Endodermal cell (in vitro differentiated cells): ENCODE data around the gene NCKAP5. TPM values are rescaled to one million over a fixed set of nuclear protein-coding genes. Genes with fewer than 3 reads are reported as not detected.

Experiments used
- DNase-seq: peaks from one replicate; pipeline ENCODE4 v3.0.0-alpha.2; 2017
- H3K27ac ChIP-seq: 2 replicates; pipeline ENCODE4 v1.5.1; 2013; ENCODE audit warnings: mild to moderate bottlenecking, low read depth, low read length, moderate library complexity
- H3K27me3 ChIP-seq: 2 replicates; pipeline ENCODE4 v1.6.1; 2013; ENCODE audit warnings: mild to moderate bottlenecking, low read length, moderate library complexity; ENCODE audit not compliant: insufficient read depth, control insufficient read depth, poor library complexity, severe bottlenecking
- H3K36me3 ChIP-seq: 2 replicates; pipeline ENCODE4 v1.7.0; 2013; ENCODE audit warnings: mild to moderate bottlenecking, low read length, moderate library complexity; ENCODE audit not compliant: control insufficient read depth, insufficient read depth
- H3K4me1 ChIP-seq: one replicate; pipeline ENCODE4 v1.7.0; 2013; ENCODE audit warnings: low read length; ENCODE audit not compliant: control insufficient read depth, insufficient read depth
- H3K4me3 ChIP-seq: 2 replicates; pipeline ENCODE4 v1.5.1; 2013; ENCODE audit warnings: mild to moderate bottlenecking, low read length, moderate library complexity
- H3K9ac ChIP-seq: 2 replicates; pipeline ENCODE4 v1.6.1; 2013; ENCODE audit warnings: mild to moderate bottlenecking, low read length, moderate library complexity; ENCODE audit not compliant: poor library complexity, severe bottlenecking; ENCODE audit errors: extremely low read depth
- H3K9me3 ChIP-seq: 2 replicates; pipeline ENCODE4 v1.6.1; 2013; ENCODE audit warnings: mild to moderate bottlenecking, low read length, moderate library complexity; ENCODE audit not compliant: control insufficient read depth
- H3K27ac Mint-ChIP-seq: 2 replicates; pipeline ENCODE4 v1.8.0; 2020; ENCODE audit warnings: mixed read lengths
- H3K27me3 Mint-ChIP-seq: 2 replicates; pipeline ENCODE4 v1.8.0; 2021; ENCODE audit warnings: mild to moderate bottlenecking, mixed read lengths; ENCODE audit not compliant: insufficient read depth
- H3K36me3 Mint-ChIP-seq: 2 replicates; pipeline ENCODE4 v1.8.0; 2020; ENCODE audit warnings: low read depth, mixed read lengths
- H3K4me1 Mint-ChIP-seq: 2 replicates; pipeline ENCODE4 v1.8.0; 2020; ENCODE audit warnings: mixed read lengths
- H3K4me3 Mint-ChIP-seq: 2 replicates; pipeline ENCODE4 v1.8.0; 2020; ENCODE audit warnings: mild to moderate bottlenecking, moderate library complexity, mixed read lengths
- H3K9me3 Mint-ChIP-seq: 2 replicates; pipeline ENCODE4 v1.8.0; 2020; ENCODE audit warnings: mild to moderate bottlenecking, mixed read lengths
- WGBS, 2 experiments: methylation state at CpG; one replicate each; pipeline versions ENCODE4 v1.1.5 to v1.1.7; 2013; ENCODE audit warnings: missing lambda C conversion rate in 2 of 2, mixed read lengths in 1 of 2; ENCODE audit not compliant: insufficient coverage in 1 of 2, insufficient read length in 1 of 2; 5-methylcytosine and 5-hydroxymethylcytosine counted together
- total RNA-seq, 2 donors: library from RNA; stranded (reverse); fragmentation: NEBNext Ultra II Directional in 1 of 2; extraction: Animal tissue kit (Norgen Biotek cat#: 25700) in 1 of 2; gene quantifications; 2 replicates in 1 of 2; 3 replicates in 1 of 2; pipeline ENCODE4 v1.2.1, GENCODE V29; 2021
- TF ChIP-seq, protein P1 (sequence below): fragments of 200-600 bp; sonication (generic); conservative IDR thresholded peaks from 2 replicates; pipeline ENCODE4 v1.5.0; 2021; ENCODE audit warnings: antibody characterized with exemption, mild to moderate bottlenecking

Gene NCKAP5
- total RNA-seq, 2 donors from 2014 or later, result 0.58 to 0.92 TPM

DNA sequence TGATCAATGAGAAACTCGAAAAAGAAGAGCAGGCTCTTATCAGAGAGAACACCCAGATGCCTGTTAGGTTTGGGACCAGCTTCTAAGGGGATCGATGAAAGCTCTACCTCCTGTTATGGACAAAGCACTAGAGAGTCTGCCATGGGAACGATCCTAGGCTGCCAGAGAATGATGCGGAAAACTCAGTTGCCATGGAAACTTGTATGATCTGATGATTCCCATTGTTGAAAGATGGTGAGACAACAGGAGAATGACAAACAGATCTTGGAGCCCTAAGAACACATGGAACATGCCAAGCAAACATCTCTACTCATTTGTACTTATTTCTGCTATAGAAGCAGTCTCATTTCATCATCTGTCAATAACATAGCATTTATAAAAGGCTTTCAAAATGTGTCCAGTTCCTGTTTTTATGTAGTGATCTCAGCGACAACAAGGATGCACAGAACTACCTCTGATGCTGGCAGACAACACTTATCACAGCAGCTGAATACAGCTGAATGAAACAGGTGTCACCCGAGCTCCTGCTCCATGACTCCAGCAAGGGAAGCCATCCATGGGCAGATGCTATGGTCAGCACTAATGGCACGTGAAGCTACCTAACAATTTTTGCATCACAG is 59.6 kb downstream of the NCKAP5 start:
- Histone ChIP-seq H3K36me3 (no peaks in the 10 kb centered on the region), H3K9me3 (no peaks in the 10 kb centered on the region), H3K9ac (no peak overlapping the region), H3K4me1 (no peaks in the 10 kb centered on the region), H3K4me3 (no peak overlapping the region), H3K27ac (no peak overlapping the region), H3K27me3 (peaks cover 10% of the 10 kb centered on the region)
- Mint-ChIP-seq H3K27me3 (peaks cover 10% of the 10 kb centered on the region), H3K4me1 (no peaks in the 10 kb centered on the region), H3K4me3 (no peak overlapping the region), H3K27ac (no peak overlapping the region), H3K36me3 (no peaks in the 10 kb centered on the region), H3K9me3 (no peaks in the 10 kb centered on the region)
- 89% methylated on average over 6 to 7 of the region's 7 CpGs for WGBS, 2 experiments
- TF ChIP-seq, protein P1, sequence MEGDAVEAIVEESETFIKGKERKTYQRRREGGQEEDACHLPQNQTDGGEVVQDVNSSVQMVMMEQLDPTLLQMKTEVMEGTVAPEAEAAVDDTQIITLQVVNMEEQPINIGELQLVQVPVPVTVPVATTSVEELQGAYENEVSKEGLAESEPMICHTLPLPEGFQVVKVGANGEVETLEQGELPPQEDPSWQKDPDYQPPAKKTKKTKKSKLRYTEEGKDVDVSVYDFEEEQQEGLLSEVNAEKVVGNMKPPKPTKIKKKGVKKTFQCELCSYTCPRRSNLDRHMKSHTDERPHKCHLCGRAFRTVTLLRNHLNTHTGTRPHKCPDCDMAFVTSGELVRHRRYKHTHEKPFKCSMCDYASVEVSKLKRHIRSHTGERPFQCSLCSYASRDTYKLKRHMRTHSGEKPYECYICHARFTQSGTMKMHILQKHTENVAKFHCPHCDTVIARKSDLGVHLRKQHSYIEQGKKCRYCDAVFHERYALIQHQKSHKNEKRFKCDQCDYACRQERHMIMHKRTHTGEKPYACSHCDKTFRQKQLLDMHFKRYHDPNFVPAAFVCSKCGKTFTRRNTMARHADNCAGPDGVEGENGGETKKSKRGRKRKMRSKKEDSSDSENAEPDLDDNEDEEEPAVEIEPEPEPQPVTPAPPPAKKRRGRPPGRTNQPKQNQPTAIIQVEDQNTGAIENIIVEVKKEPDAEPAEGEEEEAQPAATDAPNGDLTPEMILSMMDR, result no peak
- no peak for DNase-seq

DNA sequence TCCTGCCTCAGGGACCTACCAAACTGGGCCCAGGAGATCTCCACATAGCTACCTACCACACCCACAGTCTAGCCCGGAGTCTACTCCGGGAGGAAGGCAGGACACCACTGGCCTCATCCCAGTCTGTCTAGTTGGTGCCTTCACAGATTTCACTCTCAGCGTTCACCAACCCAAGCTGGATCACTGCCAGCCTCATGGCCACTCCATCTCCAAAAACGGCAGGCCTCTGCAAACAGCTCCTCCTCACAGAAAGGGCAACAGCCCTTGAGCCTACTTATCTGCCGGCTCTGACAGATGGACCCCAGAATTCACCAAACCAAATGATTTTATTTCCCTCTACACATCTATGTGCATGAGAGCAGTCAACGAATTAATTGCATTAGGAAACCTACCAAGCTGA is 61.3 kb downstream of the NCKAP5 start:
- WGBS, 2 experiments, result 92 to 100% methylated on average over 4 to 6 of the region's 6 CpGs
- no peak for DNase-seq
- TF ChIP-seq, protein P1, result no peak
- Histone ChIP-seq H3K9ac (no peak overlapping the region), H3K27me3 (peaks cover 10% of the 10 kb centered on the region), H3K27ac (no peak overlapping the region), H3K36me3 (no peaks in the 10 kb centered on the region), H3K9me3 (no peaks in the 10 kb centered on the region), H3K4me1 (no peaks in the 10 kb centered on the region), H3K4me3 (no peak overlapping the region)
- H3K27ac Mint-ChIP-seq, result no peak overlapping the region
- H3K27me3 Mint-ChIP-seq, result peaks cover 10% of the 10 kb centered on the region
- no peaks in the 10 kb centered on the region for H3K9me3 Mint-ChIP-seq
- no peaks in the 10 kb centered on the region for H3K36me3 Mint-ChIP-seq
- H3K4me3 Mint-ChIP-seq, result no peak overlapping the region
- no peaks in the 10 kb centered on the region for H3K4me1 Mint-ChIP-seq

DNA sequence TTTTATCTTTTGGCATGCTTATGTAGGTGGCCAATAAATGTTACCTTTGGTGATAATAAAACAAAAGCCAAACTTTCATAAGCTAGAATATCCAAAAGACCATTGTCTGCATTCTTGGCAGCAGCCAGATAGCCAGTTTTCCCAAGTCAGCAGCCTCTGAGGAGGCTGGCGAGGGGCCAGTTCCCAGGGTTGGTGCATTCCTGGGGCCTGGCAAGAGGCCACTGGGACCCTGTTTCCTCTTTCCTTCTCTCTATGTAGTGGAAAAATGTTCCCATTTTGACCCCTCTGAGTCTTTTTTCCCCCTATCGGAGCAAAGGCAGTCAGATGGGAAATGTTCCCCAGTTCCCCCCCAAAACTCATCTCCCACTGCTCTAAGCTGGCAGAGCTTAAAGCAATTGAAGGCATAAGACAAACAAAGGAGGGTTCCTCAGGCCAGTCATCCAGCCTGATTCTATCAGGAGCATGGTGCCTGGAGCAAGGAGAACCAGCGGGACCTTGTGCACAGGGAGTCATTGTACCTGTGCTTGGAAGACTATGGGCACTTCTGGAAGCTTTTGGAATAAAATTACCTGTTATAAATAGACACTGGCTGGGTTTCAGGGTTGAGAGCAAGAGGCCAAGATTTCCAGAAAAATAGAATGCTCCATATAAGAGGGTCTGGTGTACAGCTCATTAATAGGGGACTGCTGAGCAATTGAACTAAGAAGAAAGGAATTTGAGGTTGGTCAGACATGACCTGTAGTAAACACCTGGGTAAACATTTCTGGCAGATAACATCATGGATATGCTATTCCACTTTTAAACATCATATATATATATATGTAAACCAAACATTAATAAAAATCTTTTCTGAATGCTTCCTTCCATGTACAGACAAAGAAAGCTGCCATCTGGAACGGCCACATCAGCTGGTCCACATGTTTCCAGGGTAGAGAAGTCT is 63.4 kb downstream of the NCKAP5 start:
- Mint-ChIP-seq H3K4me1 (no peaks in the 10 kb centered on the region), H3K9me3 (no peaks in the 10 kb centered on the region)
- 92% methylated on average over 2 to 4 of the region's 4 CpGs for WGBS, 2 experiments

More for the DNA sequence above, 63.4 kb downstream of the NCKAP5 start:
- Mint-ChIP-seq H3K27me3 (peaks cover 5% of the 10 kb centered on the region), H3K4me3 (no peak overlapping the region), H3K36me3 (no peaks in the 10 kb centered on the region), H3K27ac (no peak overlapping the region)
- Histone ChIP-seq H3K4me1 (no peaks in the 10 kb centered on the region), H3K4me3 (no peak overlapping the region), H3K27me3 (peaks cover 6% of the 10 kb centered on the region), H3K9ac (no peak overlapping the region), H3K9me3 (no peaks in the 10 kb centered on the region), H3K27ac (no peak overlapping the region), H3K36me3 (no peaks in the 10 kb centered on the region)
- TF ChIP-seq, protein P1, result no peak
- DNase-seq, result no peak
